HG03060 (cell line): ENCODE data around the gene FZD10.

Experiments used
- ATAC-seq: cut with Tn5 transposase; IDR thresholded peaks from one replicate; pipeline ENCODE4 v1.9.1; 2021; ENCODE audit warnings: low read depth, moderate number of reproducible peaks; ENCODE audit not compliant: unreplicated experiment

Gene FZD10

GRCh38 chr12:130177635-130178242 lies 15.5 kb downstream of the FZD10 start:
- no peak for ATAC-seq

- ATAC-seq = no peak
These were observed 16.0 kb downstream of the FZD10 start for GRCh38 chr12:130178282-130178681.

- no peak for ATAC-seq
These were observed 16.9 kb downstream of the FZD10 start for GRCh38 chr12:130179191-130179590.

GRCh38 chr12:130179621-130180020 lies 17.4 kb downstream of the FZD10 start:
- ATAC-seq = no peak

- no peak for ATAC-seq
These were observed 18.9 kb downstream of the FZD10 start for GRCh38 chr12:130181211-130181610.

GRCh38 chr12:130183585-130184370 lies 21.5 kb downstream of the FZD10 start:
- ATAC-seq = no peak

- ATAC-seq = no peak
These were observed 22.3 kb downstream of the FZD10 start for GRCh38 chr12:130184404-130185090.

GRCh38 chr12:130185455-130186391 lies 23.5 kb downstream of the FZD10 start:
- no peak for ATAC-seq

GRCh38 chr12:130186651-130187268 lies 24.5 kb downstream of the FZD10 start:
- no peak for ATAC-seq

- ATAC-seq = no peak
These were observed 30.5 kb downstream of the FZD10 start for GRCh38 chr12:130192642-130193345.

GRCh38 chr12:130194154-130194553 lies 31.9 kb downstream of the FZD10 start:
- ATAC-seq = no peak

- no peak for ATAC-seq
These were observed 33.1 kb downstream of the FZD10 start for GRCh38 chr12:130195369-130195768.

- ATAC-seq = no peak
These were observed 33.5 kb downstream of the FZD10 start for GRCh38 chr12:130195776-130196175.

- no peak for ATAC-seq
These were observed 34.6 kb downstream of the FZD10 start for GRCh38 chr12:130196827-130197226.

GRCh38 chr12:130198026-130198662 lies 35.9 kb downstream of the FZD10 start:
- no peak for ATAC-seq

GRCh38 chr12:130198663-130199060 lies 36.4 kb downstream of the FZD10 start:
- ATAC-seq = no peak

GRCh38 chr12:130199581-130200390 lies 37.5 kb downstream of the FZD10 start:
- ATAC-seq = no peak

GRCh38 chr12:130200445-130200844 lies 38.2 kb downstream of the FZD10 start:
- ATAC-seq = no peak
